Nephron (organoid): ENCODE data around the gene ILKAP.

ENCODE experiments used
- H3K27ac Mint-ChIP-seq, 3 experiments: 2 replicates each; pipeline ENCODE4 v1.8.0; 2020; ENCODE audit warnings: mixed read lengths in 3 of 3, mild to moderate bottlenecking in 2 of 3, moderate library complexity in 1 of 3
- H3K27me3 Mint-ChIP-seq: 2 replicates; pipeline ENCODE4 v1.8.0; 2021; ENCODE audit warnings: low read depth, mild to moderate bottlenecking, moderate library complexity, mixed read lengths
- H3K36me3 Mint-ChIP-seq: 2 replicates; pipeline ENCODE4 v1.8.0; 2020; ENCODE audit warnings: low read depth, mixed read lengths
- H3K4me1 Mint-ChIP-seq: 2 replicates; pipeline ENCODE4 v1.8.0; 2020; ENCODE audit warnings: mixed read lengths
- H3K4me3 Mint-ChIP-seq, 3 experiments: 2 replicates each; pipeline ENCODE4 v1.8.0; 2020; ENCODE audit warnings: mild to moderate bottlenecking in 3 of 3, mixed read lengths in 3 of 3, moderate library complexity in 2 of 3
- H3K9me3 Mint-ChIP-seq: 2 replicates; pipeline ENCODE4 v1.8.0; 2020; ENCODE audit warnings: mixed read lengths
- TF ChIP-seq, protein P1 (sequence below), 3 experiments: fragments of 200-600 bp; sonication (generic); IDR thresholded peaks; one replicate each; pipeline ENCODE4 v1.5.0; 2021; ENCODE audit warnings: antibody characterized with exemption in 3 of 3; ENCODE audit not compliant: unreplicated experiment in 3 of 3

ILKAP gene

DNA sequence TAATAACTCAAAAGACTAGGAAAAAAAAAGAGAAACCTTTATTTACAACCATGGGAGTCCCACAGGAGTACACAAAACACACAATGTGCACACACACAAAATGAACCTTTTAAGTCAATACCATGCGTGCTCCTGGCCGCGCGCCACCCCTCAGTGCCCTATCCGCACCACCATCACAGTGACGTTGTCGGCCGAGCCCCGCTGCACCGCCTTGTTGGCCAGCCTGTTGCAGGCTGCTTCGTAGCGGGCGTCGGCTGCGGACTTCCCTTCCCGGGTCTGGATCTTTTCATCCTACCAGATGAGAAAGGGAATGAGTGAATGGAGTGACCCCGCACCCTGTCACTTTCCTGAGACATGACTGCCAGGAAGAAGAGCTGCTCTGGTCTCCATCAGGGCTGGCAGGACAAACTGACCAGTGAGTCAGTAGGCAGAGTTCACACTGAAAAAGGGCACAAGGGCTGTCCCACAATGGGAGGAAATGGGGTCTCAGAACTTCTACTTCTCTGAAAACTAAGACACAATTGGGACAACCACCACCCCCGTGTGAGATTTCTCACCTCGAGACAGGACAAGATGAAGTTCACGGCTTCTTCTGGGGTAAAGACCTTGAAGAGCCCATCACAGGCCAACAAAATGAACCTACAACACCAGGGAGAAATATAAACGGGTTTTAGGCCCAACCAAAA is 33.0 kb downstream of the ILKAP start:
- H3K27ac Mint-ChIP-seq, result peak overlapping the region; percentile 83 to 93 (median 88)
- TF ChIP-seq, protein P1, sequence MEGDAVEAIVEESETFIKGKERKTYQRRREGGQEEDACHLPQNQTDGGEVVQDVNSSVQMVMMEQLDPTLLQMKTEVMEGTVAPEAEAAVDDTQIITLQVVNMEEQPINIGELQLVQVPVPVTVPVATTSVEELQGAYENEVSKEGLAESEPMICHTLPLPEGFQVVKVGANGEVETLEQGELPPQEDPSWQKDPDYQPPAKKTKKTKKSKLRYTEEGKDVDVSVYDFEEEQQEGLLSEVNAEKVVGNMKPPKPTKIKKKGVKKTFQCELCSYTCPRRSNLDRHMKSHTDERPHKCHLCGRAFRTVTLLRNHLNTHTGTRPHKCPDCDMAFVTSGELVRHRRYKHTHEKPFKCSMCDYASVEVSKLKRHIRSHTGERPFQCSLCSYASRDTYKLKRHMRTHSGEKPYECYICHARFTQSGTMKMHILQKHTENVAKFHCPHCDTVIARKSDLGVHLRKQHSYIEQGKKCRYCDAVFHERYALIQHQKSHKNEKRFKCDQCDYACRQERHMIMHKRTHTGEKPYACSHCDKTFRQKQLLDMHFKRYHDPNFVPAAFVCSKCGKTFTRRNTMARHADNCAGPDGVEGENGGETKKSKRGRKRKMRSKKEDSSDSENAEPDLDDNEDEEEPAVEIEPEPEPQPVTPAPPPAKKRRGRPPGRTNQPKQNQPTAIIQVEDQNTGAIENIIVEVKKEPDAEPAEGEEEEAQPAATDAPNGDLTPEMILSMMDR (IDR thresholded peaks at IDR 0.05; ENCODE audit: unreplicated experiment in 3 of 3), result no peak
- no peak overlapping the region for H3K4me3 Mint-ChIP-seq
- H3K9me3 Mint-ChIP-seq, result no peaks in the 10 kb centered on the region
- peaks cover 7% of the 10 kb centered on the region for H3K4me1 Mint-ChIP-seq
- H3K27me3 Mint-ChIP-seq, result peaks cover 5% of the 10 kb centered on the region
- H3K36me3 Mint-ChIP-seq, result peaks cover 48% of the 10 kb centered on the region

DNA sequence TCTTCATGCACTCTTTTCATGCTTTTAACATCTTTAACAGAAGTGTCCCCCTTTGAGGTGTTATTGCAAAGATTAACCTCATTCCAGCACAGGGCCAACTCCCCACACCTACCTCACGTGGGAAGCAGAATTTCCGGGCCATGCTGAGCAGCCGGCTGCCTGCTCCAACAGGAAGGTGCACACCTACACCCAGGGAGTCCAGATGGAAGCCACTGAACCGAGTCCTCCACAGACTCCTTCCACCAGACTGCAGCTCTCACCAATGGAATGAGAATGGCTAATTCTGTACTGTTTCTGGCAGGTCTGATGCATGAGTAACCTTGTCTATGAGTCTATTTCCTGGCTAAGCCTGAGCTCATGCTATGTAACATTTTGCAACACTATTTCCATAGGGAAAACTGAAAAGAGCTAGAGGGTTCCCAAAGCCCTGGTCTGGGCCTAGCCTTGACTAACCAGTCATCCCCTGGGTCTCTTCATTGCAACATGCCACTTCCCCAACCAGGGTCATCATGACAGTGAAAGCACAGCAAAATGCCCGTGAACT is 33.7 kb downstream of the ILKAP start:
- Mint-ChIP-seq H3K4me3 (no peak overlapping the region), H3K9me3 (no peaks in the 10 kb centered on the region), H3K36me3 (peaks cover 48% of the 10 kb centered on the region), H3K4me1 (peaks cover 12% of the 10 kb centered on the region), H3K27me3 (peaks cover 12% of the 10 kb centered on the region), H3K27ac (peak overlapping the region; percentile 83 to 93 (median 88))
- TF ChIP-seq, protein P1 (IDR thresholded peaks at IDR 0.05; ENCODE audit: unreplicated experiment in 3 of 3), result no peak

DNA sequence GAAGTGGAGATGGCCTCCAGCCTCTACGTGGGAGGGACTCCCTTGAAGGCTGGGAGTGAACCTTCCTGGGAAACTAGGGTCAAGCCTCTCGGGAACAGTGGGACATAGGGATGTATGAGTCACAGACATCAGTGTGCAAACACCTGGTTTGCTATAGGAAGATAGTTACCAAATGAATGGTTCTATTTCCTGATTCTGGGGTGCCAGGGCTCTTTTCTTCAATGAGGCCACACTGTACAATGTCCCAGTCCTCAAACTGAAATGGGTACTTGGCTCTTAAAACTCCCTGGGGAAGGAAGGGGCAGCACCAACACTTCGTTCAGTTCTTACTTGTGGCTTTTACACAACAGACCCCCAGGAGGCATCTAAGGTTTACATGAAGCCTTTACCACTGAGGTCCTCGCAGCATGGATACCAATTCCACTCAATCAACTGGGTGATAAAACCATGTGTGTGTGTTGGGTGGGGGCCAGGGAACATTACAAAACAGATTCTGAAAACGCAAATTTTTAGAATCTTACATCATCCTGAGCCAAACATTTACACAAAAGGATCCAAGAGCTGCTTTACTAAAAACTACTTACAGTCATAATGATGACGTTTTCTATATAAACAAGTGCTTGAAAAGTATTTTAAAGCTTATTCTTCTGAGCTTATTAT is 34.3 kb downstream of the ILKAP start:
- H3K27me3 Mint-ChIP-seq, result peaks cover 18% of the 10 kb centered on the region
- no peak overlapping the region for H3K4me3 Mint-ChIP-seq
- peaks cover 44% of the 10 kb centered on the region for H3K36me3 Mint-ChIP-seq
- TF ChIP-seq, protein P1 (IDR thresholded peaks at IDR 0.05; ENCODE audit: unreplicated experiment in 3 of 3), result no peak
- peak overlapping the region; percentile 11 to 88 (median 83) for H3K27ac Mint-ChIP-seq
- H3K4me1 Mint-ChIP-seq, result peaks cover 13% of the 10 kb centered on the region
- no peaks in the 10 kb centered on the region for H3K9me3 Mint-ChIP-seq

DNA sequence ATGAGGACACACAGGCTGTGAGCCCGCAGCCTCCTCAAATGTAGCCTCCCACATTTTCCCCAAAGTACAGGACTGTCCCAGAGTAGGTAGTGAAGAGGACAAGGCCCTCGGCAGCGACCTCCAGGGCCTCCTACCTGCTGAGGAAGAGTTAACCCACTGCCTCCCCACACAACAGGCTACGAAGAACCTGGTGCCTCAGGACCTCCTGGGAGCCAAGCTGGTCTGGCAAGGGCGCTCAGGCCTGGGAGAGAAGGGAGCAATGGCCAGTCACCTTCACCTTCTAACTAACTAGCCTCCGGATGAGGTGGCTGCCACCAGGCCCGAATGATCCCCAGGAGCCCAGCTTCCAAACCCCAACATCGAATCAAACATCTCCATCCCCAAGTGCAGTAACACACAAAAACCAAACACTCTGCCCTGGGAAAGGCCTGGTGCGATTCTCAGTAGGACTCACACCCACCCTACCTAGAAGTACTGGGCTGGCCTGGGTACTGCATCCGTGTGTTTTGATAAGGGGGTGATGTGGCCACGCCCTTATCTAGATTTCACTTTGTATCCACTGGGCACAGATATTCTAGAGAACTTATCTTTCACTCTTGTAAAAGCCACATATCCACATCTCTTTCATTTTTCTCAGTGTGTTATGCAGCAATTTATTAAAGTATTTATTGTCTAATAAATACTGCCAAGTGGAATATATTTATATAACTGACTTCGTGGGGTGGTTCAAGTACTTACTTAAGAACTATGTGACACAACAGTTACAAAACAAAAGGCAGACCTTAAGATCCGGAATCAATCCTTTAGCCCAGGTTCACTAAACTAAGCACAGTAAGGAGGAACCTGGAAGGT is 35.1 kb downstream of the ILKAP start:
- Mint-ChIP-seq H3K36me3 (peaks cover 37% of the 10 kb centered on the region), H3K27ac (peak overlapping the region in 2 of 3 experiments; percentile 11 to 28), H3K9me3 (no peaks in the 10 kb centered on the region), H3K27me3 (peaks cover 20% of the 10 kb centered on the region), H3K4me1 (peaks cover 13% of the 10 kb centered on the region), H3K4me3 (no peak overlapping the region)
- TF ChIP-seq, protein P1 (IDR thresholded peaks at IDR 0.05; ENCODE audit: unreplicated experiment in 3 of 3), result no peak

DNA sequence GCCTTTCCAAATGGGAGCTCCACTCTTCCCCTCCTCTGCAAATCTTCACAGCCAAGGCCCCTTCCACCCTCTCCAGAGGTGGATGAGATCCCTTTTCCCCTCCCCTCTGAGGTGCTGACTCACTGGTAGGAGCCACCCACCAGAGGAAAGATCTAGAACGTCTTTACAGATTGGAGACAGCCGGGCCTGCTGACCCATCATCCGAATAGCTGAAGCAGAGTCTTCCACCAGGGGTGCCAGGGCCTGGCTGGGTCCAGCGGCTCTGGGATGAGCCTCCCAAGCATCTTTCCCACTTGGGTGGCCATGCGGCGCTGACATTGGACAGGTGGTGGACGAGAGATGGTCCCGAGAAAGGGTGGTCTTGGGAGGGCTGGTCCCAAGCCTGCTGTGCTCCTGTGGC is 35.7 kb downstream of the ILKAP start:
- TF ChIP-seq, protein P1 (IDR thresholded peaks at IDR 0.05; ENCODE audit: unreplicated experiment in 3 of 3), result no peak
- H3K36me3 Mint-ChIP-seq, result peaks cover 30% of the 10 kb centered on the region
- H3K4me1 Mint-ChIP-seq, result peaks cover 13% of the 10 kb centered on the region
- H3K4me3 Mint-ChIP-seq, result no peak overlapping the region
- no peak overlapping the region for H3K27ac Mint-ChIP-seq
- H3K27me3 Mint-ChIP-seq, result peaks cover 27% of the 10 kb centered on the region
- no peaks in the 10 kb centered on the region for H3K9me3 Mint-ChIP-seq
